HK-2 (cell line): ENCODE data around the gene ZFP1.
"Not testable (repeated sequence)": the region's sequence is repeated elsewhere in the genome, so short reads cannot be mapped to it uniquely, and the experiment has no call there.

Experiments used
- DNase-seq: peaks from one replicate; pipeline ENCODE4 v3.0.0-alpha.2; 2018; ENCODE audit not compliant: unreplicated experiment

The ZFP1 gene

GRCh38 chr16:75113541-75114121, 34.7 kb upstream of the ZFP1 start:
- DNase-seq, result no peak

- no peak for DNase-seq
Measured at GRCh38 chr16:75114179-75114945, 34.0 kb upstream of the ZFP1 start.

GRCh38 chr16:75114946-75115825, 33.1 kb upstream of the ZFP1 start:
- DNase-seq, result no peak

- DNase-seq, result peak; percentile 56
Measured at GRCh38 chr16:75116081-75116910, 32.0 kb upstream of the ZFP1 start, which contains the start of gene LDHD. TSS of gene LDHD (minus strand) at chr16:75116780. CDS start at chr16:75116720, 60 bp downstream.

GRCh38 chr16:75116911-75117245, 31.4 kb upstream of the ZFP1 start:
- DNase-seq, result no peak

GRCh38 chr16:75118943-75119539, 29.3 kb upstream of the ZFP1 start:
- DNase-seq, result no peak

- DNase-seq, result no peak
Measured at GRCh38 chr16:75120253-75120652, 28.1 kb upstream of the ZFP1 start.

GRCh38 chr16:75121949-75122568, 26.3 kb upstream of the ZFP1 start:
- DNase-seq, result no peak

GRCh38 chr16:75122609-75123008, 25.7 kb upstream of the ZFP1 start:
- DNase-seq, result no peak

GRCh38 chr16:75127713-75128415, 20.5 kb upstream of the ZFP1 start:
- no peak for DNase-seq

GRCh38 chr16:75129421-75130149, 18.7 kb upstream of the ZFP1 start:
- not testable (repeated sequence) for DNase-seq

- DNase-seq, result no peak
Measured at GRCh38 chr16:75130150-75130771, 18.1 kb upstream of the ZFP1 start.

GRCh38 chr16:75131081-75131480, 17.2 kb upstream of the ZFP1 start:
- no peak for DNase-seq

- DNase-seq, result no peak
Measured at GRCh38 chr16:75138233-75138632, 10.1 kb upstream of the ZFP1 start.

- no peak for DNase-seq
Measured at GRCh38 chr16:75138636-75139035, 9.7 kb upstream of the ZFP1 start.

- DNase-seq, result no peak
Measured at GRCh38 chr16:75139498-75139897, 8.8 kb upstream of the ZFP1 start.

- no peak for DNase-seq
Measured at GRCh38 chr16:75143941-75144340, 4.4 kb upstream of the ZFP1 start.

- no peak for DNase-seq
Measured at GRCh38 chr16:75147968-75148310, 385 bp upstream of the ZFP1 start.

GRCh38 chr16:75151798-75152197, 3.5 kb downstream of the ZFP1 start:
- no peak for DNase-seq
